ENCODE data around the gene NMRK1.

DNA sequence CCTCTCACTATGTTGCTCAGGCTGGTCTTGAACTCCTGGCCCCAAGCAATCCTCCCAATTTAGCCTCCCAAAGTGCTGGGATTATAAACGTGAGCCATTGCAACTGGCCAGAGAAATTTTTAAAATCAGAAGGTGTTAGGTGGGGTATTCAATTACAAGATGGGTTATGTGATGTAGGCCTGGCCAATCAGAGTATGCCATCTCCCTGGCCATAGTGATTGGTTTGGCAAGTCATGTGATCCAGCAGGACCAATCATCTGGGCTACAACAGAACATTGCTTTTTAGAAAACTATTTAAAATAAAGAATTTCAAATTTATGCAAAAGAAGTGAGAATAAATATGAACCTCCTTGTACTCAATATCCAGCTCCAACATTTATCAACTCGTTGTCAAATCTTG is 22.4 kb downstream of the NMRK1 start:
- TF ChIP-seq, protein P1, sequence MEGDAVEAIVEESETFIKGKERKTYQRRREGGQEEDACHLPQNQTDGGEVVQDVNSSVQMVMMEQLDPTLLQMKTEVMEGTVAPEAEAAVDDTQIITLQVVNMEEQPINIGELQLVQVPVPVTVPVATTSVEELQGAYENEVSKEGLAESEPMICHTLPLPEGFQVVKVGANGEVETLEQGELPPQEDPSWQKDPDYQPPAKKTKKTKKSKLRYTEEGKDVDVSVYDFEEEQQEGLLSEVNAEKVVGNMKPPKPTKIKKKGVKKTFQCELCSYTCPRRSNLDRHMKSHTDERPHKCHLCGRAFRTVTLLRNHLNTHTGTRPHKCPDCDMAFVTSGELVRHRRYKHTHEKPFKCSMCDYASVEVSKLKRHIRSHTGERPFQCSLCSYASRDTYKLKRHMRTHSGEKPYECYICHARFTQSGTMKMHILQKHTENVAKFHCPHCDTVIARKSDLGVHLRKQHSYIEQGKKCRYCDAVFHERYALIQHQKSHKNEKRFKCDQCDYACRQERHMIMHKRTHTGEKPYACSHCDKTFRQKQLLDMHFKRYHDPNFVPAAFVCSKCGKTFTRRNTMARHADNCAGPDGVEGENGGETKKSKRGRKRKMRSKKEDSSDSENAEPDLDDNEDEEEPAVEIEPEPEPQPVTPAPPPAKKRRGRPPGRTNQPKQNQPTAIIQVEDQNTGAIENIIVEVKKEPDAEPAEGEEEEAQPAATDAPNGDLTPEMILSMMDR (conservative IDR thresholded peaks at IDR 0.05), result no peak
- no peak for TF ChIP-seq EZH2 (IDR thresholded peaks at IDR 0.05; ENCODE audit: low read depth)

All from PC-9 (cell line).